NT2/D1 (cell line): ENCODE results near the gene TMEM235.
A peak's percentile ranks its signal among the peaks of the same experiment; 100 is the strongest.

Experiments used
- DNase-seq: peaks from one replicate; pipeline ENCODE4 v3.0.0-alpha.2; 2011; ENCODE audit warnings: low read depth, low spot score
- H3K27me3 ChIP-seq: 2 replicates; pipeline ENCODE4 v1.6.0; 2011; ENCODE audit warnings: mild to moderate bottlenecking; ENCODE audit not compliant: insufficient read length, insufficient read depth
- H3K36me3 ChIP-seq: 2 replicates; pipeline ENCODE4 v1.6.1; 2011; ENCODE audit warnings: mild to moderate bottlenecking, low read length, mixed read lengths; ENCODE audit not compliant: insufficient read depth, insufficient read length
- H3K4me1 ChIP-seq: 2 replicates; pipeline ENCODE4 v1.5.1; 2011; ENCODE audit not compliant: insufficient read depth, insufficient read length
- H3K4me3 ChIP-seq: 2 replicates; pipeline ENCODE4 v1.5.1; 2011; ENCODE audit warnings: low read depth; ENCODE audit not compliant: insufficient read length
- H3K9ac ChIP-seq: 2 replicates; pipeline ENCODE4 v1.6.0; 2011; ENCODE audit warnings: low read depth; ENCODE audit not compliant: insufficient read length
- H3K9me3 ChIP-seq: 2 replicates; pipeline ENCODE4 v1.5.1; 2011; ENCODE audit warnings: mild to moderate bottlenecking, low read length; ENCODE audit not compliant: insufficient read depth
- SUZ12 ChIP-seq: IDR thresholded peaks from 2 replicates; pipeline ENCODE4 v1.6.1; 2011; ENCODE audit not compliant: insufficient read length, insufficient read depth; ENCODE audit errors: extremely low read depth
- YY1 ChIP-seq: IDR thresholded peaks from 2 replicates; pipeline ENCODE4 v1.6.1; 2011; ENCODE audit not compliant: insufficient read length, insufficient read depth
- ZNF274 ChIP-seq: IDR thresholded peaks from 2 replicates; pipeline ENCODE4 v1.6.1; 2011; ENCODE audit warnings: mild to moderate bottlenecking, low read depth, low read length

TMEM235 gene

DNA sequence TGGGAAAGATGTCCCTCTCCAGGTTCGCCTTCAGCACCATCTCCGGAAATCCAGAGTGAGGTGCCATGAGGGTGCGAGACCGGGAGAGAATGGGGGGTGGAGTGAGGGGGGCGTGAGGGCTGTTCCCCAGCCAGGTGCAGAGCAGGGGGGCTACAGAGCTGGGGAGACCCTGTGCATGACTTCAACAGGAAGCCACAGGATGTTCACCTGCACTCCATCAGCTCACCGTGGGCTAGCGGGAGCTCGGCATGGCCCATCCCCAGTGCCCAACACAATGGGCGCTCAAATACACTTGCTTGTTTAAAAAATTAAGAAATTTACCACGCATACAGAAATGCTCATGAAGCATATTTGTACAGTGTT is 27.7 kb downstream of the TMEM235 start:
- Histone ChIP-seq H3K36me3 (no peaks in the 10 kb centered on the region), H3K27me3 (no peaks in the 10 kb centered on the region), H3K4me3 (no peak overlapping the region), H3K4me1 (peaks cover 29% of the 10 kb centered on the region), H3K9me3 (no peaks in the 10 kb centered on the region), H3K9ac (no peak overlapping the region)
- TF ChIP-seq SUZ12: no peak
- TF ChIP-seq ZNF274: no peak
- TF ChIP-seq YY1: no peak
- DNase-seq: no peak

GRCh38 chr17:78263063-78263735 is 31.8 kb downstream of the TMEM235 start:
- no peaks in the 10 kb centered on the region for H3K9me3 ChIP-seq
- H3K27me3 ChIP-seq: peaks cover under 1% of the 10 kb centered on the region
- H3K4me3 ChIP-seq: no peak overlapping the region
- H3K9ac ChIP-seq: peak overlapping the region; percentile 27
- peaks cover 21% of the 10 kb centered on the region for H3K4me1 ChIP-seq
- no peaks in the 10 kb centered on the region for H3K36me3 ChIP-seq
- TF ChIP-seq YY1 (no peak), SUZ12 (no peak), ZNF274 (no peak)
- DNase-seq: no peak

DNA sequence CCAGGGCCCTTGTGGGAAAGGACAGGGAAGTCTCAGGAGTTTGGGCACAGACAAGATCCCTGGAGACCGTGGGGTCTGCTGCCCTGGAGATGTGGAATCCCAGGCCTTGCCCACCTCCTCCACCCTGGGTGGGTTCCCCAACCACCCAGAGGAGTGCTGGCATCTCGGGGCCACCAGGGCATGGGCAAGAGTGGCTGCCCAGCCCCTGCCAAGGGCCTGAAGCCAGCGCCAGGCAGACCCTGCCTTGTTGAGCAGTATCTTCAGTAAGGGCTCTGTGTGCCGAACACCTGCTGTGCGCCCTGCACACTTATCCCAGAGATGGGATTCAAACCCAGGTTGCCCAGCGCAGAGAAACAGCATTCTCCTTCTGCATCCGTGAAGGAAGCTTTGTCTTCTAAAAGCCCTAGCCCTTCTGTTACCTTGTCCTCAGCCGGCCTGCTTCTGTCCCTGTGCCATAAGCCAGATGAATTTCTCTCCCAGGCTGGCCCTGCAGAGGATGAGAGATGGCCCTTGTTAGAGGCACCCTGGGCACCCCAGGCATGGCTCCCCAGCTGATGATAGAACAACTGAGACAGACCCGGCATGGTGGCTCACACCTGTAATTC is 32.4 kb downstream of the TMEM235 start:
- DNase-seq: no peak
- Histone ChIP-seq H3K36me3 (no peaks in the 10 kb centered on the region), H3K4me3 (no peak overlapping the region), H3K27me3 (peaks cover 6% of the 10 kb centered on the region), H3K9ac (peak overlapping the region; percentile 8), H3K9me3 (no peaks in the 10 kb centered on the region), H3K4me1 (peaks cover 22% of the 10 kb centered on the region)
- no peak for TF ChIP-seq YY1
- no peak for TF ChIP-seq ZNF274
- TF ChIP-seq SUZ12: no peak

DNA sequence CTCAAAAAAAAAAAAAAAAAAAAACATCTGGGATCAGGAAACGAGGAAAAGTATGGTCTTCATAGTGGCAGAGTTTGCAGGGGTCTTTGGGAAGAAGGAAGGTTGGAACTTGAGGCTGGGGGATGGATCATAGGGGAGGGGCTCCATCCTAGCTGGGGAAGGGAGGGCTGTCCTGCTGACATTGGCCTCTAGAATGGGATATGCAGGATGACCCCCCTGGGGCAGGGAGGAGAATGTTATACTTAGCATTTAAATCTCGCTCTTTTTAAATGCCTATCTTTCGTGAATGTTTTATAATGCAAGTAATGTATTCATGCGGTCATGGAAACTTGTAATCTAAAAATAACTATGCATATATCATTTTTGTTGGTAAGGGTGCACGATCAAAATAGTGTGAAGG is 33.2 kb downstream of the TMEM235 start:
- Histone ChIP-seq H3K4me1 (peaks cover 26% of the 10 kb centered on the region), H3K4me3 (no peak overlapping the region), H3K36me3 (no peaks in the 10 kb centered on the region), H3K9me3 (no peaks in the 10 kb centered on the region), H3K9ac (no peak overlapping the region), H3K27me3 (peaks cover 13% of the 10 kb centered on the region)
- DNase-seq: no peak
- TF ChIP-seq YY1 (no peak), SUZ12 (no peak), ZNF274 (no peak)

DNA sequence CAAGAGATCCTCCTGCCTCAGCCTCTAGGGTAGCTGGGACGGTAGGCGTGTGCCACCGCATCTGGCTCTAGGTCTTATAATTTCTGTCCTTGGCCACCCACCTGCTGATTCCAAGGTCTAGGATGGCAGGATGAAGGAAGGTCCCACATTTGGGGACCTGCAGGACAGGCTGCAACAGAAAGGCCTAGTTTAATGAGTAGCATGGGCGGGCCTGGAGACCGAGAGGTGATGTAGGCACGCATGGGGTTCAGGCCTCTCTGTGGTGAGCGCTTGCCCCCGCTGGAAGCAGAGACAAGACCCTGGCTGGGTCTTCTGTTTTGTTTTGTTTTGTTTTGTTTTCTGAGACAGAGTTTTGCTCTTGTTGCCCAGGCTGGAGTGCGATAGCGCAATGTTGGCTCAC is 33.7 kb downstream of the TMEM235 start:
- DNase-seq: no peak
- no peak for TF ChIP-seq ZNF274
- no peak for TF ChIP-seq YY1
- TF ChIP-seq SUZ12: no peak
- Histone ChIP-seq H3K4me3 (no peak overlapping the region), H3K9ac (no peak overlapping the region), H3K36me3 (no peaks in the 10 kb centered on the region), H3K4me1 (peaks cover 31% of the 10 kb centered on the region), H3K9me3 (no peaks in the 10 kb centered on the region), H3K27me3 (peaks cover 19% of the 10 kb centered on the region)

GRCh38 chr17:78266231-78266631 is 34.8 kb downstream of the TMEM235 start:
- Histone ChIP-seq H3K4me1 (peaks cover 38% of the 10 kb centered on the region), H3K27me3 (peaks cover 21% of the 10 kb centered on the region), H3K4me3 (no peak overlapping the region), H3K9ac (no peak overlapping the region), H3K9me3 (no peaks in the 10 kb centered on the region), H3K36me3 (no peaks in the 10 kb centered on the region)
- no peak for DNase-seq
- no peak for TF ChIP-seq ZNF274
- TF ChIP-seq YY1: no peak
- no peak for TF ChIP-seq SUZ12

- peaks cover 43% of the 10 kb centered on the region for H3K4me1 ChIP-seq
- no peaks in the 10 kb centered on the region for H3K36me3 ChIP-seq
- DNase-seq: no peak
Observed at GRCh38 chr17:78266771-78267170, 35.3 kb downstream of the TMEM235 start.

More at GRCh38 chr17:78266771-78267170, 35.3 kb downstream of the TMEM235 start:
- no peak for TF ChIP-seq SUZ12
- TF ChIP-seq YY1: no peak
- no peak for TF ChIP-seq ZNF274
- no peak overlapping the region for H3K9ac ChIP-seq
- H3K4me3 ChIP-seq: no peak overlapping the region
- H3K27me3 ChIP-seq: peaks cover 26% of the 10 kb centered on the region
- no peaks in the 10 kb centered on the region for H3K9me3 ChIP-seq
